Hepatocyte (in vitro differentiated cells): Measurements from ENCODE around the gene KNCN. TPM values are rescaled to one million over a fixed set of nuclear protein-coding genes. Genes with fewer than 3 reads are reported as not detected.

Source experiments
- DNase-seq: peaks from one replicate; pipeline ENCODE4 v3.0.0-alpha.2; 2016; ENCODE audit warnings: low spot score
- H2AFZ ChIP-seq: fragments of 200-600 bp; sonication (generic); 2 replicates; pipeline ENCODE4 v1.6.0; 2016; ENCODE audit warnings: antibody characterized with exemption, mild to moderate bottlenecking
- H3K27ac ChIP-seq: fragments of 200-600 bp; sonication (generic); 2 replicates; pipeline ENCODE4 v1.5.1; 2016; ENCODE audit warnings: mild to moderate bottlenecking
- H3K27me3 ChIP-seq: fragments of 200-600 bp; sonication (generic); 2 replicates; pipeline ENCODE4 v1.6.1; 2016
- H3K36me3 ChIP-seq: fragments of 200-600 bp; sonication (generic); replicated peaks from 2 replicates; pipeline ENCODE4 v1.5.1; 2016; ENCODE audit warnings: low read depth; ENCODE audit not compliant: insufficient read depth
- H3K4me1 ChIP-seq: fragments of 200-600 bp; sonication (generic); 2 replicates; pipeline ENCODE4 v1.5.1; 2016; ENCODE audit warnings: mild to moderate bottlenecking, moderate library complexity; ENCODE audit not compliant: insufficient read depth
- H3K4me2 ChIP-seq: fragments of 200-600 bp; sonication (generic); 2 replicates; pipeline ENCODE4 v1.6.0; 2016
- H3K4me3 ChIP-seq: fragments of 200-600 bp; sonication (generic); 2 replicates; pipeline ENCODE4 v1.5.1; 2016; ENCODE audit warnings: mild to moderate bottlenecking
- H3K79me2 ChIP-seq: fragments of 200-600 bp; sonication (generic); 2 replicates; pipeline ENCODE4 v1.6.0; 2017; ENCODE audit warnings: mild to moderate bottlenecking
- H3K9me2 ChIP-seq: fragments of 200-600 bp; sonication (generic); replicated peaks from 2 replicates; pipeline ENCODE4 v1.6.0; 2017; ENCODE audit warnings: mild to moderate bottlenecking; ENCODE audit not compliant: insufficient read depth
- H3K9me3 ChIP-seq: fragments of 200-600 bp; sonication (generic); 2 replicates; pipeline ENCODE4 v1.5.1; 2016; ENCODE audit warnings: low read depth, mild to moderate bottlenecking
- H4K20me1 ChIP-seq: fragments of 200-600 bp; sonication (generic); 2 replicates; pipeline ENCODE4 v1.6.0; 2016; ENCODE audit warnings: mild to moderate bottlenecking; ENCODE audit not compliant: insufficient read depth, poor library complexity, severe bottlenecking
- CTCF ChIP-seq: fragments of 200-600 bp; sonication (generic); IDR thresholded peaks from 2 replicates; pipeline ENCODE4 v1.5.1; 2016; ENCODE audit warnings: antibody characterized with exemption, mild to moderate bottlenecking; ENCODE audit not compliant: poor library complexity
- EZH2 ChIP-seq: fragments of 200-600 bp; sonication (generic); IDR thresholded peaks from 2 replicates; pipeline ENCODE4 v1.6.1; 2016; ENCODE audit warnings: antibody characterized with exemption, mild to moderate bottlenecking, borderline replicate concordance
- EZH2phosphoT487 ChIP-seq: fragments of 200-600 bp; sonication (generic); IDR thresholded peaks from one replicate; pipeline ENCODE4 v1.6.1; 2018; ENCODE audit warnings: antibody characterized with exemption, mild to moderate bottlenecking, low read depth, moderate library complexity; ENCODE audit not compliant: unreplicated experiment, severe bottlenecking
- WGBS: methylation state at CpG from one replicate; pipeline ENCODE4 v1.1.6; 2016; ENCODE audit warnings: low lambda C conversion rate; ENCODE audit errors: missing lambda C conversion rate; 5-methylcytosine and 5-hydroxymethylcytosine counted together
- polyA plus RNA-seq: library from polyadenylated mRNA; unstranded; fragments of >200 nt; fragmentation: Nextera tagmentation; extraction: Ambion mirVana; gene quantifications from 2 replicates; pipeline ENCODE4 v1.2.1, GENCODE V29; 2016
- total RNA-seq: library from RNA; depleted of rRNA; stranded (reverse); fragments of >200 nt; gene quantifications from 2 replicates; pipeline ENCODE4 v1.2.3, GENCODE V29; 2014

KNCN gene
- total and polyA plus RNA-seq, 2 experiments from 2014 or later, result not detected

DNA sequence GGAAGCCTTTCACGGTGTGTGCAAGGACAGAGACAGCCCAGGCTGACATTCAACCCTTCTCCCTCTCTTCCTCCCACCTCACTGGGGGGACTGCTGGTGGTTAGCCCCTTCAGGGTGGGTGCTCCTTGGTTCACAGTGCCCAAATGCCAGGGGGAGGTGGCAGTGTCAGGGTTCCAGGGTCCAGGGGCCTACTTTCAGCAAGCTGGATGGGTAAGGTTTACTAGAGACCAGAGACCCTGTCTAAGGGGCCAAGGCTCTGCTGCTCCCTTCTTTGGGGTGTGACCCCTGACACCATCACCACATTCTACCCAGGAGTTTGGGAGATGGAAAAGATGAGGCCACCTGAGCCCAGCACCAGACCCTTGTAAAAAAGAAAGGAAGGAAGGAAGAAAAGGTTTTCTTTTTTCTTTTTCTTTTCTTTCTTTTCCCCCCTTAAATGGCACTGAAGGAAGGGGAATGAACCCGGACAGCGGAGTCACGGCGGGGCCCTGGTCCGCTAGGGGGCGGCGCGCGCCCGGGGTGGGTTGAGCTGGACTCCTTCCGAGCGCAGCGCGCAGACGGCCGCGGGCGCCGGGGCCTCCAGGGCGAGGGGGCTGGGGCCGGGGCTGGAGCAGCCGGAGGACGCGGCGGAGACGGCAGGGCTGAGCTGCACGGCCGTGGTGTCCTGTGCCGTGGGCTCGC lies 18.8 kb downstream of the KNCN start:
- Histone ChIP-seq H4K20me1 (no peaks in the 10 kb centered on the region), H3K4me3 (no peak overlapping the region), H3K79me2 (no peaks in the 10 kb centered on the region), H3K9me3 (no peaks in the 10 kb centered on the region), H3K4me2 (peak overlapping the region; percentile 77), H2AFZ (no peak overlapping the region), H3K4me1 (no peaks in the 10 kb centered on the region), H3K9me2 (no peaks in the 10 kb centered on the region), H3K36me3 (no peaks in the 10 kb centered on the region), H3K27me3 (peaks cover 47% of the 10 kb centered on the region), H3K27ac (no peak overlapping the region)
- WGBS, result 2% methylated on average over 17 of the region's 31 CpGs
- TF ChIP-seq EZH2 (no peak), EZH2phosphoT487 (no peak), CTCF (peak; percentile 69)
- DNase-seq, result peak; percentile 82

DNA sequence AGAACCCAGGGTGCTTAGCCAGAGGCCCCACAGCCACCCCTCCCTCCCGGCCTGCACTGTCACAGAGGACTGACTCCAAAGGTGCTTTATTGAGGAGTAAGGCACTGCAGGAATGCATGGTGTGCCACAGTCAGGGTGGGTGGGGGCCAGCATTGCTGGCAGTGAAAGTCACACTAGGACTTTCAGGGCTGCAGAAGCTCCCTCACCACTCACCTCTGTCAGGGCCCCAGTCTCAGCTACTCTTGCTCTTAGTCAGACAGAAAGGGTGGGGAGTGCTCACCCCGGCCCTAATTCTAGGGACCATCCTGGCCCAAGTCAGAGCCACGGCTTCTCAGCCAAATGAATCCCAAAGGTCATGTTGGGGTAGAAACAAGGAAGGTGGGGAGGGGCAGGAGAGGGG lies 19.4 kb downstream of the KNCN start:
- Histone ChIP-seq H2AFZ (no peak overlapping the region), H3K27me3 (peaks cover 49% of the 10 kb centered on the region), H3K9me3 (no peaks in the 10 kb centered on the region), H3K4me1 (no peaks in the 10 kb centered on the region), H3K4me3 (no peak overlapping the region), H3K9me2 (no peaks in the 10 kb centered on the region), H3K79me2 (no peaks in the 10 kb centered on the region), H3K27ac (no peak overlapping the region), H3K36me3 (no peaks in the 10 kb centered on the region), H3K4me2 (no peak overlapping the region), H4K20me1 (no peaks in the 10 kb centered on the region)
- DNase-seq, result no peak
- TF ChIP-seq EZH2phosphoT487 (no peak), EZH2 (no peak), CTCF (no peak)
- WGBS, result 72% methylated on average over 3 of the region's 3 CpGs

GRCh38 chr1:46530791-46531409 lies 20.5 kb downstream of the KNCN start:
- Histone ChIP-seq H3K36me3 (no peaks in the 10 kb centered on the region), H3K9me2 (no peaks in the 10 kb centered on the region), H3K79me2 (no peaks in the 10 kb centered on the region), H3K4me1 (no peaks in the 10 kb centered on the region), H3K27me3 (peaks cover 54% of the 10 kb centered on the region), H3K9me3 (no peaks in the 10 kb centered on the region), H3K4me3 (no peak overlapping the region), H2AFZ (no peak overlapping the region), H3K4me2 (no peak overlapping the region), H4K20me1 (no peaks in the 10 kb centered on the region), H3K27ac (no peak overlapping the region)
- WGBS, result 44% methylated on average over 6 of the region's 6 CpGs
- peak; percentile 51 for DNase-seq
- TF ChIP-seq EZH2phosphoT487 (no peak), CTCF (peak; percentile 20)
